Neutrophil (primary cell): Measurements from ENCODE around the gene NUP160.
"Not testable (repeated sequence)": the region's sequence is repeated elsewhere in the genome, so short reads cannot be mapped to it uniquely, and the experiment has no call there.

ENCODE experiments used
- H3K27ac ChIP-seq: fragments of 200-600 bp; sonication (generic); 2 replicates; pipeline ENCODE4 v1.5.1; 2016; ENCODE audit warnings: mild to moderate bottlenecking, moderate library complexity
- H3K27me3 ChIP-seq: fragments of 200-600 bp; sonication (generic); 2 replicates; pipeline ENCODE4 v1.6.0; 2016; ENCODE audit warnings: mild to moderate bottlenecking
- H3K36me3 ChIP-seq: fragments of 200-600 bp; sonication (generic); 2 replicates; pipeline ENCODE4 v1.5.1; 2017
- H3K4me1 ChIP-seq, 2 experiments: fragments of 200-600 bp in 1 of 2; sonication (generic) in 1 of 2; 1 replicate in 1 of 2; 2 replicates in 1 of 2; pipeline versions ENCODE4 v1.5.1 to v1.6.1; 2013 to 2016; ENCODE audit warnings: low read depth in 1 of 2, low read length in 1 of 2, mild to moderate bottlenecking in 1 of 2, moderate library complexity in 1 of 2; ENCODE audit not compliant: control insufficient read depth in 1 of 2, insufficient read depth in 1 of 2
- H3K4me3 ChIP-seq, 2 experiments: fragments of 200-600 bp in 1 of 2; sonication (generic) in 1 of 2; 1 replicate in 1 of 2; 2 replicates in 1 of 2; pipeline ENCODE4 v1.5.1; 2013 to 2016; ENCODE audit warnings: low read depth in 1 of 2, low read length in 1 of 2, mild to moderate bottlenecking in 1 of 2, moderate library complexity in 1 of 2
- H3K9me3 ChIP-seq: fragments of 200-600 bp; sonication (generic); 2 replicates; pipeline ENCODE4 v1.5.1; 2016
- CTCF ChIP-seq: fragments of 200-600 bp; sonication (generic); IDR thresholded peaks from 2 replicates; pipeline ENCODE4 v1.5.1; 2016; ENCODE audit warnings: antibody characterized with exemption

The NUP160 gene

GRCh38 chr11:47889714-47890441 lies 41.7 kb upstream of the NUP160 start:
- Histone ChIP-seq H3K4me3 (no peak overlapping the region), H3K27me3 (peaks cover 8% of the 10 kb centered on the region), H3K36me3 (no peaks in the 10 kb centered on the region)

GRCh38 chr11:47887910-47888569 lies 39.9 kb upstream of the NUP160 start:
- H3K4me3 ChIP-seq = no peak overlapping the region
- H3K9me3 ChIP-seq = no peaks in the 10 kb centered on the region
- H3K36me3 ChIP-seq = no peaks in the 10 kb centered on the region
- peaks cover 8% of the 10 kb centered on the region for H3K27me3 ChIP-seq
- no peak overlapping the region for H3K27ac ChIP-seq
- TF ChIP-seq CTCF = no peak
- no peaks in the 10 kb centered on the region for H3K4me1 ChIP-seq

More at GRCh38 chr11:47889714-47890441, 41.7 kb upstream of the NUP160 start:
- no peak for TF ChIP-seq CTCF
- Histone ChIP-seq H3K27ac (no peak overlapping the region), H3K4me1 (no peaks in the 10 kb centered on the region), H3K9me3 (no peaks in the 10 kb centered on the region)

- Histone ChIP-seq H3K4me3 (no peak overlapping the region), H3K4me1 (no peaks in the 10 kb centered on the region), H3K27ac (no peak overlapping the region), H3K27me3 (peaks cover 8% of the 10 kb centered on the region), H3K36me3 (no peaks in the 10 kb centered on the region), H3K9me3 (no peaks in the 10 kb centered on the region)
- no peak for TF ChIP-seq CTCF
Observed at GRCh38 chr11:47886096-47886495, 37.9 kb upstream of the NUP160 start.

GRCh38 chr11:47882437-47882836 lies 34.3 kb upstream of the NUP160 start:
- not testable (repeated sequence) for H3K27me3 ChIP-seq, H3K27ac ChIP-seq, H3K9me3 ChIP-seq, H3K4me3 ChIP-seq, H3K36me3 ChIP-seq, H3K4me1 ChIP-seq

- H3K9me3 ChIP-seq = peaks cover 3% of the 10 kb centered on the region
- no peak for TF ChIP-seq CTCF
Observed at GRCh38 chr11:47881145-47881544, 33.0 kb upstream of the NUP160 start.

More at GRCh38 chr11:47881145-47881544, 33.0 kb upstream of the NUP160 start:
- Histone ChIP-seq H3K36me3 (no peaks in the 10 kb centered on the region), H3K27ac (no peak overlapping the region), H3K4me1 (no peaks in the 10 kb centered on the region), H3K27me3 (no peaks in the 10 kb centered on the region), H3K4me3 (no peak overlapping the region)
